ENCODE results near the gene UBE3B. TPM values are rescaled to one million over a fixed set of nuclear protein-coding genes. Genes with fewer than 3 reads are reported as not detected.
"Not testable (repeated sequence)": the region's sequence is repeated elsewhere in the genome, so short reads cannot be mapped to it uniquely, and the experiment has no call there.

UBE3B gene, protein sequence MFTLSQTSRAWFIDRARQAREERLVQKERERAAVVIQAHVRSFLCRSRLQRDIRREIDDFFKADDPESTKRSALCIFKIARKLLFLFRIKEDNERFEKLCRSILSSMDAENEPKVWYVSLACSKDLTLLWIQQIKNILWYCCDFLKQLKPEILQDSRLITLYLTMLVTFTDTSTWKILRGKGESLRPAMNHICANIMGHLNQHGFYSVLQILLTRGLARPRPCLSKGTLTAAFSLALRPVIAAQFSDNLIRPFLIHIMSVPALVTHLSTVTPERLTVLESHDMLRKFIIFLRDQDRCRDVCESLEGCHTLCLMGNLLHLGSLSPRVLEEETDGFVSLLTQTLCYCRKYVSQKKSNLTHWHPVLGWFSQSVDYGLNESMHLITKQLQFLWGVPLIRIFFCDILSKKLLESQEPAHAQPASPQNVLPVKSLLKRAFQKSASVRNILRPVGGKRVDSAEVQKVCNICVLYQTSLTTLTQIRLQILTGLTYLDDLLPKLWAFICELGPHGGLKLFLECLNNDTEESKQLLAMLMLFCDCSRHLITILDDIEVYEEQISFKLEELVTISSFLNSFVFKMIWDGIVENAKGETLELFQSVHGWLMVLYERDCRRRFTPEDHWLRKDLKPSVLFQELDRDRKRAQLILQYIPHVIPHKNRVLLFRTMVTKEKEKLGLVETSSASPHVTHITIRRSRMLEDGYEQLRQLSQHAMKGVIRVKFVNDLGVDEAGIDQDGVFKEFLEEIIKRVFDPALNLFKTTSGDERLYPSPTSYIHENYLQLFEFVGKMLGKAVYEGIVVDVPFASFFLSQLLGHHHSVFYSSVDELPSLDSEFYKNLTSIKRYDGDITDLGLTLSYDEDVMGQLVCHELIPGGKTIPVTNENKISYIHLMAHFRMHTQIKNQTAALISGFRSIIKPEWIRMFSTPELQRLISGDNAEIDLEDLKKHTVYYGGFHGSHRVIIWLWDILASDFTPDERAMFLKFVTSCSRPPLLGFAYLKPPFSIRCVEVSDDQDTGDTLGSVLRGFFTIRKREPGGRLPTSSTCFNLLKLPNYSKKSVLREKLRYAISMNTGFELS
- polyA plus RNA-seq (2013, experiment 1 of 2), result 13.1 TPM
- 13.5 TPM for polyA plus RNA-seq (2013, experiment 2 of 2)

- peaks cover 27% of the 10 kb centered on the region for H3K79me1 ChIP-seq (ENCODE audit: low read length)
- H3K4ac ChIP-seq (ENCODE audit: low read depth, low read length), result peak within 1 kb of the TSS; percentile 77
- H2BK5ac ChIP-seq (ENCODE audit: low read length), result peak within 1 kb of the TSS; percentile 90
- no peaks in the 10 kb centered on the region for H3K36me3 ChIP-seq (ENCODE audit: control insufficient read depth, insufficient read depth, low read length)
- H2BK15ac ChIP-seq (replicated peaks; ENCODE audit: low read depth), result no peak within 1 kb of the TSS
- DNase-seq, result peak; percentile 96
- no peak within 1 kb of the TSS for H4K5ac ChIP-seq (ENCODE audit: low read length)
- peak within 1 kb of the TSS; percentile 88 for H3K4me3 ChIP-seq (ENCODE audit: low read length)
- peak within 1 kb of the TSS; percentile 80 for H2AK5ac ChIP-seq (ENCODE audit: low read length)
- peaks cover 6% of the 10 kb centered on the region for H3K4me1 ChIP-seq (ENCODE audit: control insufficient read depth, low read depth, low read length)
- peak within 1 kb of the TSS; percentile 58 for H4K8ac ChIP-seq (ENCODE audit: low read depth, low read length)
- peak within 1 kb of the TSS; percentile 97 for H3K4me2 ChIP-seq (ENCODE audit: low read length)
- no peak within 1 kb of the TSS for H3K23ac ChIP-seq (ENCODE audit: low read length)
- peak within 1 kb of the TSS; percentile 95 for H2BK120ac ChIP-seq (ENCODE audit: low read depth, low read length)
- WGBS (ENCODE audit: extremely low coverage, insufficient coverage, low lambda C conversion rate), result no CpG with 5 or more reads among the region's 54 CpGs
- H3K27ac ChIP-seq (ENCODE audit: low read depth, low read length), result peak within 1 kb of the TSS; percentile 83
- H3K56ac ChIP-seq (ENCODE audit: low read length), result peak within 1 kb of the TSS; percentile 98
- peak within 1 kb of the TSS; percentile 76 for H3K9ac ChIP-seq (ENCODE audit: low read length)
- H3K18ac ChIP-seq (ENCODE audit: low read length), result peak within 1 kb of the TSS; percentile 95
- H3K27me3 ChIP-seq (ENCODE audit: insufficient read depth, low read length, poor library complexity), result no peaks in the 10 kb centered on the region
- H3K79me2 ChIP-seq (ENCODE audit: control insufficient read depth, insufficient read depth, low read length), result peaks cover 48% of the 10 kb centered on the region
Measured at GRCh38 chr12:109477185-109477962, at the start of gene UBE3B, which contains the start of gene KCTD10. UBE3B (plus strand) TSS chr12:109477634; CDS start chr12:109483552, 5,918 bp downstream. KCTD10 (minus strand) TSS chr12:109477300; CDS start chr12:109477262, 38 bp downstream.

- Histone ChIP-seq H2BK120ac (ENCODE audit: low read depth, low read length) (no peak overlapping the region), H3K27ac (ENCODE audit: low read depth, low read length) (no peak overlapping the region)
- no CpG with 5 or more reads among the region's 8 CpGs for WGBS (ENCODE audit: extremely low coverage, insufficient coverage, low lambda C conversion rate)
Measured at GRCh38 chr12:109428037-109428629, 49.3 kb upstream of the UBE3B start.

GRCh38 chr12:109428804-109429203 is 48.6 kb upstream of the UBE3B start:
- not testable (repeated sequence) for H3K9ac ChIP-seq (ENCODE audit: low read length)

More at GRCh38 chr12:109428037-109428629, 49.3 kb upstream of the UBE3B start:
- no peak overlapping the region for H2BK5ac ChIP-seq (ENCODE audit: low read length)
- H3K36me3 ChIP-seq (ENCODE audit: control insufficient read depth, insufficient read depth, low read length), result no peaks in the 10 kb centered on the region
- H3K4me3 ChIP-seq (ENCODE audit: low read length), result no peak overlapping the region
- no peak overlapping the region for H3K9ac ChIP-seq (ENCODE audit: low read length)
- no peaks in the 10 kb centered on the region for H3K79me2 ChIP-seq (ENCODE audit: control insufficient read depth, insufficient read depth, low read length)
- H2AK5ac ChIP-seq (ENCODE audit: low read length), result no peak overlapping the region
- H2BK15ac ChIP-seq (replicated peaks; ENCODE audit: low read depth), result no peak overlapping the region
- no peak overlapping the region for H4K5ac ChIP-seq (ENCODE audit: low read length)
- H3K23ac ChIP-seq (ENCODE audit: low read length), result no peak overlapping the region
- H3K4me2 ChIP-seq (ENCODE audit: low read length), result no peak overlapping the region
- DNase-seq, result peak; percentile 86
- H4K8ac ChIP-seq (ENCODE audit: low read depth, low read length), result no peak overlapping the region
- H3K56ac ChIP-seq (ENCODE audit: low read length), result no peak overlapping the region
- H3K18ac ChIP-seq (ENCODE audit: low read length), result no peak overlapping the region
- H3K27me3 ChIP-seq (ENCODE audit: insufficient read depth, low read length, poor library complexity), result no peaks in the 10 kb centered on the region
- H3K79me1 ChIP-seq (ENCODE audit: low read length), result no peaks in the 10 kb centered on the region
- no peaks in the 10 kb centered on the region for H3K4me1 ChIP-seq (ENCODE audit: control insufficient read depth, low read depth, low read length)
- H3K4ac ChIP-seq (ENCODE audit: low read depth, low read length), result no peak overlapping the region

GRCh38 chr12:109430244-109430643 is 47.2 kb upstream of the UBE3B start:
- Histone ChIP-seq H3K23ac (ENCODE audit: low read length) (no peak overlapping the region), H3K4me2 (ENCODE audit: low read length) (no peak overlapping the region), H2BK15ac (replicated peaks; ENCODE audit: low read depth) (no peak overlapping the region), H4K5ac (ENCODE audit: low read length) (no peak overlapping the region), H3K27me3 (ENCODE audit: insufficient read depth, low read length, poor library complexity) (no peaks in the 10 kb centered on the region), H3K18ac (ENCODE audit: low read length) (no peak overlapping the region), H2BK120ac (ENCODE audit: low read depth, low read length) (no peak overlapping the region), H3K4me1 (ENCODE audit: control insufficient read depth, low read depth, low read length) (no peaks in the 10 kb centered on the region), H3K9ac (ENCODE audit: low read length) (no peak overlapping the region), H3K79me1 (ENCODE audit: low read length) (no peaks in the 10 kb centered on the region), H2AK5ac (ENCODE audit: low read length) (no peak overlapping the region), H3K36me3 (ENCODE audit: control insufficient read depth, insufficient read depth, low read length) (no peaks in the 10 kb centered on the region), H3K56ac (ENCODE audit: low read length) (no peak overlapping the region), H3K4me3 (ENCODE audit: low read length) (no peak overlapping the region), H2BK5ac (ENCODE audit: low read length) (no peak overlapping the region), H3K27ac (ENCODE audit: low read depth, low read length) (no peak overlapping the region), H4K8ac (ENCODE audit: low read depth, low read length) (no peak overlapping the region), H3K79me2 (ENCODE audit: control insufficient read depth, insufficient read depth, low read length) (no peaks in the 10 kb centered on the region), H3K4ac (ENCODE audit: low read depth, low read length) (no peak overlapping the region)
- no peak for DNase-seq
- no CpG with 5 or more reads among the region's 6 CpGs for WGBS (ENCODE audit: extremely low coverage, insufficient coverage, low lambda C conversion rate)

More at GRCh38 chr12:109428804-109429203, 48.6 kb upstream of the UBE3B start:
- not testable (repeated sequence) for H3K79me1 ChIP-seq (ENCODE audit: low read length); H3K27ac ChIP-seq (ENCODE audit: low read depth, low read length); H3K4me3 ChIP-seq (ENCODE audit: low read length); H3K56ac ChIP-seq (ENCODE audit: low read length); H4K5ac ChIP-seq (ENCODE audit: low read length); H3K18ac ChIP-seq (ENCODE audit: low read length); H4K8ac ChIP-seq (ENCODE audit: low read depth, low read length); H2BK120ac ChIP-seq (ENCODE audit: low read depth, low read length); H2BK15ac ChIP-seq (replicated peaks; ENCODE audit: low read depth); H3K23ac ChIP-seq (ENCODE audit: low read length); H3K4ac ChIP-seq (ENCODE audit: low read depth, low read length); H3K27me3 ChIP-seq (ENCODE audit: insufficient read depth, low read length, poor library complexity); H3K36me3 ChIP-seq (ENCODE audit: control insufficient read depth, insufficient read depth, low read length); H3K79me2 ChIP-seq (ENCODE audit: control insufficient read depth, insufficient read depth, low read length); H2AK5ac ChIP-seq (ENCODE audit: low read length); DNase-seq; H3K4me1 ChIP-seq (ENCODE audit: control insufficient read depth, low read depth, low read length); H3K4me2 ChIP-seq (ENCODE audit: low read length); H2BK5ac ChIP-seq (ENCODE audit: low read length)
- WGBS (ENCODE audit: extremely low coverage, insufficient coverage, low lambda C conversion rate), result no CpG with 5 or more reads among the region's 3 CpGs

DNA sequence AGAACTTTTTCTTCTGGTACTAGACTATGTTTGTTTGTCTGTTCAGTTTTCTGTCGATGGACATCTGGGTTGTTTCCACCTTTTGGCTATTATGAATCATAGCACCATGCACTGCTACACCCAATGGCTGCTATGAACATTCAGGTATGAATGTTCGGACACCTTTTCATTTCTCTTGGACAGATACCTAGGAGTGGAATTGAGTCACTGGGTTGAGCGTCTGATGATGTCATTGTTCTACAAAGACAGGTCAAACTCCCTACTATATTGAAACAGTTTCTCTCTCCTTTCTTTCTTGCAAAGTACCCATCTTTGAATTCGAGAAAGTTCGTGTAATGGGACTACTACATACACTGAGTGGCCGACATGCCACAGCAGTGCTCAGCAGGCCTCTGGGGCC is 45.0 kb upstream of the UBE3B start:
- no peak overlapping the region for H3K4me3 ChIP-seq (ENCODE audit: low read length)
- H3K56ac ChIP-seq (ENCODE audit: low read length), result no peak overlapping the region
- WGBS (ENCODE audit: extremely low coverage, insufficient coverage, low lambda C conversion rate), result no CpG with 5 or more reads among the region's 6 CpGs
- no peak overlapping the region for H2BK5ac ChIP-seq (ENCODE audit: low read length)
- H3K27ac ChIP-seq (ENCODE audit: low read depth, low read length), result no peak overlapping the region
- H3K4me1 ChIP-seq (ENCODE audit: control insufficient read depth, low read depth, low read length), result peaks cover 6% of the 10 kb centered on the region
- H3K4me2 ChIP-seq (ENCODE audit: low read length), result no peak overlapping the region
- no peak overlapping the region for H2AK5ac ChIP-seq (ENCODE audit: low read length)
- no peak overlapping the region for H3K23ac ChIP-seq (ENCODE audit: low read length)
- H4K5ac ChIP-seq (ENCODE audit: low read length), result no peak overlapping the region
- H3K18ac ChIP-seq (ENCODE audit: low read length), result no peak overlapping the region
- H3K4ac ChIP-seq (ENCODE audit: low read depth, low read length), result no peak overlapping the region
- no peaks in the 10 kb centered on the region for H3K27me3 ChIP-seq (ENCODE audit: insufficient read depth, low read length, poor library complexity)
- no peaks in the 10 kb centered on the region for H3K79me1 ChIP-seq (ENCODE audit: low read length)
- H4K8ac ChIP-seq (ENCODE audit: low read depth, low read length), result no peak overlapping the region
- H3K36me3 ChIP-seq (ENCODE audit: control insufficient read depth, insufficient read depth, low read length), result no peaks in the 10 kb centered on the region
- no peak overlapping the region for H3K9ac ChIP-seq (ENCODE audit: low read length)
- no peaks in the 10 kb centered on the region for H3K79me2 ChIP-seq (ENCODE audit: control insufficient read depth, insufficient read depth, low read length)
- no peak overlapping the region for H2BK15ac ChIP-seq (replicated peaks; ENCODE audit: low read depth)
- no peak overlapping the region for H2BK120ac ChIP-seq (ENCODE audit: low read depth, low read length)
- no peak for DNase-seq
